ENCODE measurements around the gene MRPS34.
"Not testable (repeated sequence)": the region's sequence is repeated elsewhere in the genome, so short reads cannot be mapped to it uniquely, and the experiment has no call there.

Gene MRPS34

GRCh38 chr16:1772908-1773702, at the start of gene MRPS34:
TSS of gene MRPS34 (minus strand) at chr16:1773134. CDS start at chr16:1773119, 15 bp downstream.
- DNase-seq, result peak; percentile 27 to 84 (median 68)

- DNase-seq, result no peak
Observed at GRCh38 chr16:1821861-1822611, 49.1 kb upstream of the MRPS34 start.

- DNase-seq, result no peak
Observed at GRCh38 chr16:1820946-1821290, 48.0 kb upstream of the MRPS34 start.

GRCh38 chr16:1820096-1820945, 47.4 kb upstream of the MRPS34 start:
- no peak for DNase-seq

GRCh38 chr16:1819611-1820010, 46.7 kb upstream of the MRPS34 start:
- no peak for DNase-seq

- no peak for DNase-seq
Observed at GRCh38 chr16:1818873-1819525, 46.1 kb upstream of the MRPS34 start.

GRCh38 chr16:1818204-1818872, 45.4 kb upstream of the MRPS34 start:
- DNase-seq, result no peak

- DNase-seq, result no peak
Observed at GRCh38 chr16:1817716-1818115, 44.8 kb upstream of the MRPS34 start.

GRCh38 chr16:1817276-1817589, 44.3 kb upstream of the MRPS34 start:
- no peak for DNase-seq

- no peak for DNase-seq
Observed at GRCh38 chr16:1816396-1817275, 43.7 kb upstream of the MRPS34 start.

GRCh38 chr16:1815461-1815860, 42.5 kb upstream of the MRPS34 start:
- no peak for DNase-seq

- DNase-seq, result peak in 6 of 51 donors; percentile 2 to 23 (median 11)
Observed at GRCh38 chr16:1812732-1813163, 39.8 kb upstream of the MRPS34 start.

GRCh38 chr16:1810536-1810935, 37.6 kb upstream of the MRPS34 start:
- no peak for DNase-seq

GRCh38 chr16:1810106-1810505, 37.2 kb upstream of the MRPS34 start:
- no peak for DNase-seq

- no peak for DNase-seq
Observed at GRCh38 chr16:1809281-1809801, 36.4 kb upstream of the MRPS34 start.

- no peak for DNase-seq
Observed at GRCh38 chr16:1808691-1809090, 35.8 kb upstream of the MRPS34 start.

GRCh38 chr16:1807626-1808025, 34.7 kb upstream of the MRPS34 start:
- no peak for DNase-seq

GRCh38 chr16:1800701-1801100, 27.8 kb upstream of the MRPS34 start:
- DNase-seq, result no peak

- not testable (repeated sequence) for DNase-seq
Observed at GRCh38 chr16:1799263-1799662, 26.3 kb upstream of the MRPS34 start.
